ENCODE data around the gene SIAH3.

SIAH3 gene

DNA sequence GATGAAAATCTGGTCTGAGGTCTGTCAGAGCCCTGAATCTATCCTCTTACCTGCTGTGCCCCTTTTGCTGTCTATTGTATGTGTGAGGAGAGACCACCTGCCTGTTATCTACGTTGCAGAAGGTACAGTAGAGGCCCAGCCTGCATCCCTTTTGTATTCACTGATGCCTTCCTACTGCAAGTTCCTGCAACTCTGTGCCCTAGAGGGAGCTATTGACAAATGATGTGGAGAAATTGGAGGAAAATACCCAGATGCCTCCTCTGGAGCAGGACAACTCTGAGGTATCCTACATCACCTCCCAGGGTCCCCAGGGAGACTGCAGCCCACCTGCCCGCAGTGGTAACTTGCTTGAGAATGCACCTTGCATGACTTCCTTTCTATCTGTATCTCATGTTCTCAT lies 33.7 kb downstream of the SIAH3 start:
- DNase-seq = no peak

DNA sequence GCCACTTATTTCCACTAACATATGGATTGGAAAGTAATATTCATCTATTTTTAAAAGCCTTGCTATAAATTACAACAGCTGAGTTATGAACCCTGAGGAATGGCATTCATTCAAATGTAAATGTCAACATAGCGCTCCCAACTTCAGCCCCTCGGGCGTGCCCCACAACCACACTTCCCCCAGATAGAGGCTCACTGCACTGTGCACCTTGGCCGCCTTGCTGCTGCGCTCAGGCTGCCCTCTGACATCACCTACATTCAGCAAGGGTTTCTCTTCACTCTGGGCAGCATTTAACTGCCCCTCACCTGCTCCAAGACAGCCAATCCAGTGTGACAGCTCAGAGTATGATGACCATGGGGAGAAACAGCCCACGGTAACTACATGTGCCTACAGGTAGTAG lies 35.1 kb downstream of the SIAH3 start:
- DNase-seq = no peak

DNA sequence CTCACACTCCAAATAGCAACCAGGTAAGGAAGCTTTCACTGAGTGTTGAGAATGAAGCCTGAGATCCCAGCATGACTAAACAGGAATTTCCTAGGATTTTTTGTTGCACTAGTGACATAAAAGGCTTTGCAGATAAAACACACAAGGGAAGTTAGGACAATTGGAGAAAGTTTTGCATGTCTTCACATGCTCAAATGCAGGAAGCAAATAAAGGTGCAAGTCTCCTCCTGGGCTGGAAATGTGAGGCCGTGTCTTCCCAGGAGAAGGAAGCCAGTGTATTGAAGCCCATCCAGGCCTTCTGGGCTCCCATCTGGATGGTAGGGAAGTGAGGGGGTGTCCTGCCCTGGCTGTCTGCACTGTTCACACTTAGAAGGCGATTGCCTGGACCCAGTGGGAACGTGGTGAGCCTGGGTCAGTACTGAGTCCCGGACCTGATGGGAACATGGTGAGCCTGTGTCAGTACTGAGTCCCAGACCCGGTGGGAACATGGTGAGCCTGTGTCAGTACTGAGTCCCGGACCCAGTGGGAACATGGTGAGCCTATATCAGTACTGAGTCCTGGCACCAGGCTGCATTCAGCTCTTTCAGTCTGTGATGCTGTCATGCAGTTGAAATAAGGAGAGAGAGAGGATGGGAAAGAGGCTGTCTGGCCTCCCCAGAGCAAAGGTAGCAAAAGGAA lies 38.7 kb downstream of the SIAH3 start:
- no peak for DNase-seq

DNA sequence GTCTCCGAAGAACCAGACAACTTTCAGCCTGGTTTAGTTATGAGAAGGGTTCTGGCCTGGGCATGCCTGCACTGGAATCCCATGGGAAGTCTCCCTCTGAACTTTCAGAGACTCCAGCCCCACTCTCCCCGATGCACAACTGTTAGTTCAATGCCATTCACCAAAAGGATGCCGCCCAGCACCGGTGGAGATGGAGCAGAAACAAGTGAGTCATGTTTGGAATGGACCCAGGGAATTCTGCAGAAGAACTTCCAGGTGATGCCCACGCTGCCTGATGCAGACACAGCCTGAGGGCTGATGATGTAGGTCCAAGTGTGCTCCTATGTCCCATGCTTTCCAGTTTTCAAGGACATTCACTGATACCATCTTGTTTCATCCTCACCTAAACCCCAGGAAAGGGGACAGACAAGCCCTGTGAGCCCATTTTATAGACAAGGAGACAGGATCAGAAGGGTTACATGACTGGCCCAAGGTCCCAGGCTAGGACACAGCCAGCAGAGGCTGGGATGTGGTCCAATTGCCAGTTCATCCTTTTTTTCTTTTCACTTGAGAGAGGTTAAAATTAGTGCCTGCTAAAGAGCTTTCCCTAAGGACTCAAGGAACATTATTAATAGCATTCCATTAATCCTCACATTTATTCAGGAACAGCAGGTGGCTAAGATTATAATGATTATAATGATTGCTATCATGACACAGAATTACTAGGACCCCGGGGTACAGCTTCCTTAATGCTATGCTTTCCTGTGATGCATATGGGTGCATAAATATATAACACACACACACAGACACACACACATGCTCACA lies 39.5 kb downstream of the SIAH3 start:
- no peak for DNase-seq

DNA sequence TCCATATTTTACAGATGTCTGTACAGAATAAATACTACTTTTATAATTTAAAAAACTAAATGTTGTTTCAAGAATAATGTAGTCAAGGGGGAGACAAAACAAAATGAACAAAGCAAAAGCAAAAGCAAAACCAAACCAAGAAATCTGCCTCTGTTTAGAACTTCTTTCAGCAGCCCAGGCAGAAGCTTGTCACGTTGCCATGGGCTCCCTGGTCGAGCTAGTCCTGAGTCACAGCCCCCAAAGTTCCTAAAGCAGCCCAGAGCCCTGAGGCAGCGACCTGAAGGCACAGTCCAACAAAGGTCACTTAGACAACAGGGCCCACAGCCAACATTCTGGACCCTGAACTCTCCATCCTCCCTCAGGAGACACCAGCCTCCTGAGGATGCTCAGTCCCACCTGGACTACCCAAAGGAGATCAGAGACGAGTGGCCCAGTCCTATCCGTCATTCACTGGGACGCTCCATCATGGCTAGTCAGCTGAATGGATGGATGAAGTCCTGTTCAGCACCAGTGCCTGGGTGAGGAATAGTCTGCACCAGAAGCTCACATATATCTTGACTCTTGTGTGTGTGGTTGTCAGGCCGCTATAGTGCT lies 41.7 kb downstream of the SIAH3 start:
- DNase-seq = no peak

DNA sequence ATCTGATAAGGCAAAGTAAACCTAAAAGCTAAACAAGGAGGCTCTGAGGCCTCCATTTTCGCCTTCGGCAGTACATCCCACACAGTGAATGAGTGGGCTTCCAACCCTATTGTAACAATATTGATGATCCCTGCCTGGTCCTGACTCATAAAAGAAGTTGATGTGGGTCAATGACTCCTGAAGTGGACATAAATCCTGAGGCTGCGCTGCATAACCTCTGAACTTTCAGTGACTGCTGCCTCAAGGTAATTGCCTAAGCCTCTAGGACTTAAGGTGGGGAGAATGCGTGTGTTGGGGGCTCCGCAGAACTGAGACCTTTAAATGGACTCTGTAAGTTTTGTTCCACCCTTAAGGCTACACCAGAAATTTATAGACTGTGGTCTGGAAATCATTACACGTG lies 42.6 kb downstream of the SIAH3 start:
- DNase-seq = no peak

DNA sequence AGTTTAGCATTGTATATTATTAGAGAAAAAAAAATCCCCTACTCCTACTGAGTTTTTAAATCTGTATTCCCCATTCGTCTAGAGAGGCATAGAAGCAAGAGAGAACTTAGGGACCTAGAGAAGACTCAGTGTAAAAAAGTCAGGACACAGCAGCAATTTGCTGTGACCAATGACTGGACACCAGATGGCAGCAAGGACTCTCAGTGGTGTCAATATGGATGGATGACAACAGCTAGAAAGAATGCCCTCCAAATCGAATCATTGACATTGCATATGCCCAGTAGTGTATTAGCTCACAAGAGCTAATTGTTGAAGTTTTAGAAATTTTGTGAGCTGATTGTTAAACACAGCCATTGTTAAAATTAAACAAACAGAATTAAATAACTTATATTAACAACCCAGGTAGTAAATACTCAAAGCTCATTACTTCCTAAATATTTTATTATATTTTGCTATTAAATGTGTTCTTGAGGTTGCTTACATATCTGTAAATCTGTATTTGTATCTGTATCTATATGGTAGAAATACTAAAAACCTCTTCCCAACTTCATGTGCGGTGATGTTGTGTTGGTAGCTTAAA lies 43.9 kb downstream of the SIAH3 start:
- peak; percentile 17 for DNase-seq

DNA sequence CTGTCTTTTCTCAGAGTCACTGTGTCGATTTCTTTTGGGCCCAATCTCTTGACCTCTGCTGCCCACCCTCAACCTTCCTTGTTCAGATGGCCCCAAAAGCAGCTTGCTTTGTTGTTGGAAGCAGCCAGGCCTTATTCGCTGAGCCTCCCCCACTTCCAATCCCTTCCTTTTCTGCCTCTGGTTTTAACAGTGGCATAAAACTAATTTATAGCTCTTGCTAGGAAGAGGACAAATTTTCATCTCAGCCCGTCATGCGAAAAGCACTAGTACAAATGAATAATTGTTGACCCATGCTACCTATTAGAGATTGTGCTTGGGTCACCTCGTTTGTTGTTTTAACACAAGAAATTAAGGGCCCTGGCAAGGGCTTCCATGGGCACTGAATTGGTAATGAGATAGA lies 51.1 kb downstream of the SIAH3 start:
- DNase-seq = no peak

DNA sequence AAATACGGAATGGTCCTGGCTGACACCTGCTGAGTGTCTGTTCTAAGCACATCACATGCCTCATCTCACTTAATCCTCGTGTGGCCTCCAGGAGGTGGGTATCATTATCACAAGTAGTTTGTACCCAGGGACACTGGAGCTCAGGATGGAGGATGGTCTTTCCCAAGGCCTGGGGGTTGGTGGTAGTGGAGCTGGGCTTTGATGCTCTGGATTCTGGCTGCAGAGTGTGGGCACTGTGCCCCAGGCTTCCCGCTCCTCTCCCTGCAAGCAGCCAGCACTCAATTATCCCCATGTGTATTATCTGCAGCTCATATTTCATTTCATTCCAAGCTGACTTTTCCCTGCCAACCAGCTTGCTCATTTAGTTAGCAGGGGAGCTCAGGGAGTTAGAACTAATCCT lies 52.1 kb downstream of the SIAH3 start:
- no peak for DNase-seq

DNA sequence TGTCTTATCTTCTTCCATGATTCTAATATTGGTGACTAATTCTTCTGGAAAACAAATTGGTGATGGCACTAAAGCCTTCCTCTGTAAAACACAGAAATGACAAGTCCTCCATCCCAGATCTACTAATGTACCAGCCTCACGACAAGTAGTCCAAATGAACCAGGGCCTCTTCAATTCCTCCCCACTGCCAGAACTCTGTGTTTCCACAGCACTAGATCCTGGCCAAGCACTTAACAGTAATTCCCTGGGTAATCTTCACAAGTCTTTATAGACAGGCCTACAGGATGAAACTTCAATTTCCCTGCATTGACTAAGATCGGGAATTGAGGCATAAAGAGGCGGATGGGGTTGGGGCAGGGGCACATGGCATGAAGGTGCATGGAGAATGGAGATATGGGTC lies 52.7 kb downstream of the SIAH3 start:
- DNase-seq = no peak

DNA sequence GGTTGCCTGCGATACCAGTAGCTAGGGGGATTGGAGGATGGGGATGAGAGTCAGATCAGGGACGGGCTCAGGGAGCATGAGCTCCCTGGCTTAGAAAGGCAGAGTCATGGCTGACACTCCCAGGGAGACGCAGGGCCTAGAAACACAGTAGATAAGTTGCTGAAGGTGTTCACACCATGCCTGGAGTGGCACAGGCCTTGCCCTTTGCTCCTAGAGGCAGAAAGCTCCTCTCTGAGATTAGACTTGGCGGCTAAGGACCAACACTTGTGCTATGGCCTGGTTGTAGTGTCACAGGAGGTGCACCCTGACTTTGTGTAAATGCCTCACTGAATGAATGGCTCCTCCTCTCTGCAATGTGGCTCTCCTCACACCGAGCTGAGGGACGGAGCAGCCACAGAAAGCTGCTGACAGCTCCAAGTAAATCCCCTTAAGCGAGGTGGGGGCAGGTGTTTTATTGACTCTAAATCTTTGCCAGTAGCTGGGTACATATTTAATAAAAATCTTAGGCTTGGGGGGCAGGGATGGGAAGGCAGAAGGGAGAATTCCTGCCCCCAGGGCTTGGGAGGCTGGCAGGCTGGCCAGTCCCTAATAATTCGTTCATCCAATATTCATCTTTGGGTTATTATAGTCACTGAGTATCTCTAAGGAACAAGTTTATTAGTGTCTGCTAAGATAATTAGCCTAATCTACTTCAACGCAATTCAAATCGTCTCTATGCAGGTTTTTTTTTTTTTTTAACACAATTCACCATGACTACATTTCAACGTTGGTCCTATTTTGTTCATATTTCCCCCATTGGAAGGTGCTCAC lies 54.9 kb downstream of the SIAH3 start:
- no peak for DNase-seq

DNA sequence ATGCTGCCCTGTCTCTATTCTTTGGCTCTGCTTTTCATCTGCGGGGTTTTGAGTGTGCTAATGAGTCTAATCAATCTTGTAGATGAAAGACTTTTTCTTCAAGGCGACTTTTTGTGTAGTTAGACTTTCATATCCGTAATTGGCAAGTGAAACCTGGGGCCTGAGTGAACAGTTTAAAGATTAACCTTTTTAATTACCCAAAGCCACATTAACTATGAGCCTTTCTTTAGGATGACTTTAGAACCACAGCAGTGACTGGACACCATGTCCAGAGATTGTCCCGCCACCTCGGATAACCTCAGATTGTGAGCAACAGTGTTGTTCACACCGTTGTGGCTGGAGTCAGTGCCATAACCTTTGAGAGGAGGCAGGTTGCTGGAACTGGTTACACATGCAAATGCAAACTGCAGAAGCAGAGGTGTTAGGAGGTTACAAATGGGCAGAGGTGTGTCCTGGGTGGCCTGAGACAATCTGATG lies 58.7 kb downstream of the SIAH3 start:
- DNase-seq = no peak

DNA sequence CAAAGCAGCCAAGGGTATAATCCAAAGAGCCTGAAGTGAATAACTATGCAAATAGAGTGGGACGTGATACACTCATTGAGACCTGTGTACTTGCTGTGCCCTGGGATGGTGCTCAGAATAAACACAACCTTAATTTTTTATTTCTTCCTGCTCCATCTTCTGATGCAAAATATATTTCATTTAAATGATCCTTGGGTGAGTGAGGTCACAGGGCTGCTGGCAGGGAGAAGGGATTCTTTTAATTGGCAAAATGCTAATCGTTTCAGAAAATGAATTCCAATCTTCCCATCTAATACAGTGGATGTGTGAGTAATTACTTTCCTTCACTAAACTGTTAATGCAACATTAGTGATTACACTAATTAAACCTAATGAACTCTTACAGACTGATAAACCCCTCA lies 63.5 kb downstream of the SIAH3 start:
- no peak for DNase-seq

DNA sequence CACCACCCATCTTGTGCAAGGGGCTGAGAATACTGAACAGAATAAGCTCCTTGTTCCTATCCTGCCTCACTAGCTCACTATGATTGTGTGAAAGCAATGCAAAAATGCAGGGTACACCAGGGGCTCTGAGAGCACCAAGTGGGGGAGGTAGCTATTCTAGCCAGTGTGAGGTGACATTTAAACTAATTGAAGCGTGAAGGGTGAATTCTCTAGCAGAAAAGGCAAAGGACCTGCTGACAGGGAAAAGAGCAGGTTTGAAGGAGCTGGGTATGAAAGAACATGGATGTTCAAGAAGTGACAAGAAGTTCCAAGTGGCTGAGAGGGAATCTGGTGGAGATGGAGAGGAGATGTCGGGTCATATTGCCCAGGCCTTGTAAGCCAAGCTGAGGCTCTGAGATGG lies 64.2 kb downstream of the SIAH3 start:
- DNase-seq = no peak

DNA sequence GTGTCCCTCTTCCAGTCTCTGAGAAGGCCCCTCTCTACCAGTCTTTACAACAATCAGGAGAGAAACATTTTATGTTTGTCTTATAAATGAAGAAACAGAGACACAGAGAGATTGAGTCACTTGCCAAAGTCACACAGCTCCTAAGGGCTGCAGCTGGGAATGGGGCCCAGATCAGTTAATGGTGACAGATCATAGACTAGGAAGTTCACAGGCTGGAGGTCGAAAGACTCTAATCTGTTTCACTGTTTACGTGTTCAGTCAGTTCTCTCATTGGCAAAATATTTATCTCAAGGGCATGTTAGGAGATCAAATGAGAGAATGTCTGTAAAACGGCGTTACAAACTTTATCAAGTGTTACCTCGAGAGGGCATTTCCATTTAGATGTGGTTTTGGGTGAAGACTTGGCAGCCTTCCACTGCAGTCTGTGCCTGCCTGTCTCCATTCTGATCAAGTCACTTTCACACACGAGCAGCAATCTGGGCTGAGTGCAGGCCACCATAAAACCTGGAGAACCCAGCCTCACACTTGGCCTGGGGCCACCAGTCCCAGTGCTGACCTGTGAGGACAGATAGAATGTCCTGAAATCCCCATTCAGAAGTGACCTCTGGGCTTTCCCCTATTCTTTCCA lies 65.1 kb downstream of the SIAH3 start:
- DNase-seq = no peak

DNA sequence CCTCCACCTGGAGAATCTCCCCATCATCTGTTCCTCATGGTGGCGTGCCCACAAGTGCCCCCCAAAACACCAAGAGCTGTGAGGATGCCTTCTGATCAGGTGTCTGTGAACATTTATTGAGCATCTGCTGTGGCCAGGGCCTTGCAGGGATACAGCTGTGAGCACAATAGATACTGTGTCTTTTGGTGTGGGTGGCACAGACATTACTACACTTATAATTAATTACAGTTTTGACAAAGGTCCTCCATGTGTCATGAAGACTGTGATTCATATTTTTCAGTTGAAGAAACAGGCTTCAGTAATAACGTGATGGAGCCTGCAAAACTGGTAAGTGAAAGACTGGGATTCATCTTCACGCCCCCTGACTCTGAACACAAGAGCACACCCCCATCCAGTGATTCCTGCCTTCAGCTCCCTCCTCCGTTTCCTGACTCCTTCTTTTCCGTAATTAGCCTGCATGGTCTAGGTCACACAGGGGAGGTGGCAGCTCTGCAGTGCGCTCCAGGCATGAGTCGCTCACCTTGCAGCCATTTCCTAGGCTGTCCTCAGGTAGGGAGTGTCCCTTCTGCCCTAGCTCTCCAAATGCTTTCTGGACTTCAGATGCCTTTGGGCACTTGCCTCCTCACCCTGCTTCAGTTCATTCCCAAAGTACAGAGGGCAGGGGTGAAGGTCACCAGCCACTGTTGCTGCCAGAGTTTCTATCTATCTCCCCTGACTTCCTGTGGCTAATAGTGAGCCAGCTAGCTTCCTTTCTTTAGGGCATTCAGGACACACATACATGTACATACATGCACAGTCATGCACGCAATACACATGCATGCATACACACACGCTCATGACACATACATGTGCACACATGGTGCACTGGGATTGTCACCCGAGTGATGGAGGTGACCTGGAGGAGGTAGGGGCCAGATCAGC lies 66.5 kb downstream of the SIAH3 start:
- no peak for DNase-seq

DNA sequence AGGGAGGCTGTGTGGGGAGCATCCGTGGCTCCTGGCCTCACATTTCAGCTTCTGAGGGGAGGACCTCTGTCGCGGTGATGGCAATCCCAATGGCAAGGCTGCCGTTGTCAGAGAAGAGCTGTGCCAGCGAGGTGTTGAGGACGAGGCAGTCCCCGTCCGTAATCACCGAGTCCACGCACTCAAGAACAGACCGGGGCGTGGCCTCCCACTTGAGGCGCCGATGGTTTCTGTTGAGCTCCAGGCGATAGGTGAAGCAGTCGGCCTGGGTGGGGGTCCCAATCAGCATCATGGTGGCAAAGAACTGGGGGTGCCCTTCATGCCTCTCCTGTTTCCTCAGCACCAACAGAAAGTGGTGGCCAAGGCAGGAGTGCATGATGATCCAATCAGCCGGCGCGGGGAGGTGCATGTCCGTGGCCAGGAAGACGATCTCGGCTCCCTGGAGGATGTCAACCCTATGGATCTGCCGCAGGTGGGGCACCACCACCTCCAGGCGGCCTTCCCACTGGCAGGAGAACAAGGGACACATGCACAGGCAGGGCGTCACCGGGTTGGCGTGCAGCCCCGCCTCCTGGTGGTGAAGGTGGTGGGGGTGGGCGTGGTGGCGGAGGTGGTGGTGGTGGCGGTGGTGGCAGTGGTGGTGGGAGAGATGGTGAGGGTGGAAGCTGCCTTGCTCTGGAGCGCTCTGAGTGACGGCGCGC lies 68.1 kb downstream of the SIAH3 start:
- DNase-seq = no peak

DNA sequence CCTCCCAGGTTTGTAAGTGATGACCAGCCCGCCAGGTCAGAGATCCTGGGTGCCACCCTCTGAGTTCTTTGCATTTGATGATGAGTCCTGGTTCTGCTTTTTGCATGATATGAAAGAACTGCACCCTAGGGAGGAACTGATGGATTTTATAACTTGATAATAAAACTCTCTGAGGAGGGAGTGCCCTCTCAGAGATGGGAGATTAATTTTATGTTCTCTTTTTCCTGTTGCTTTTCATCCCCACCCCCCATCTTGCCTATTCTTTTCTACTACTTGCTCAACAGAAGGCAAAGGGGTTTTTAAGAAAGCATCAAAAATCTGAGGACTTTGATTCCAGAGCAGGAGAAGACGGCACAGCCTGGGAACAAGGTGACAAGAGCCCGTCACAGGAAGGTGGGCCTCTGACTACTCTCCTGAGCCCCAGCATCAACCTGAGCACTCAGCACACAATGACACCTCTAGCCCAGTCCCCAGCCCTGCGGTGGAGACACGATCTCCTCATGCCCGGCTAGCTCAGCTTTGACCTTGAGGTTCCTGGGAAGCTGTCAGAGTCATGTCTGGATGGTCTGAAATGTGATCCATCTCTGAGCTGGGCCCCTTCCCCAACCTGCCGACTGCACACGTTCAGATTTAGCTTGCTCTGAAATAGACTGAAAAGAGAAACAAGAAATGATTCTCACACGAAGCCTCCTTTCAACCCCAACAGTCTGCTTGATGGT lies 69.1 kb downstream of the SIAH3 start:
- DNase-seq = no peak

DNA sequence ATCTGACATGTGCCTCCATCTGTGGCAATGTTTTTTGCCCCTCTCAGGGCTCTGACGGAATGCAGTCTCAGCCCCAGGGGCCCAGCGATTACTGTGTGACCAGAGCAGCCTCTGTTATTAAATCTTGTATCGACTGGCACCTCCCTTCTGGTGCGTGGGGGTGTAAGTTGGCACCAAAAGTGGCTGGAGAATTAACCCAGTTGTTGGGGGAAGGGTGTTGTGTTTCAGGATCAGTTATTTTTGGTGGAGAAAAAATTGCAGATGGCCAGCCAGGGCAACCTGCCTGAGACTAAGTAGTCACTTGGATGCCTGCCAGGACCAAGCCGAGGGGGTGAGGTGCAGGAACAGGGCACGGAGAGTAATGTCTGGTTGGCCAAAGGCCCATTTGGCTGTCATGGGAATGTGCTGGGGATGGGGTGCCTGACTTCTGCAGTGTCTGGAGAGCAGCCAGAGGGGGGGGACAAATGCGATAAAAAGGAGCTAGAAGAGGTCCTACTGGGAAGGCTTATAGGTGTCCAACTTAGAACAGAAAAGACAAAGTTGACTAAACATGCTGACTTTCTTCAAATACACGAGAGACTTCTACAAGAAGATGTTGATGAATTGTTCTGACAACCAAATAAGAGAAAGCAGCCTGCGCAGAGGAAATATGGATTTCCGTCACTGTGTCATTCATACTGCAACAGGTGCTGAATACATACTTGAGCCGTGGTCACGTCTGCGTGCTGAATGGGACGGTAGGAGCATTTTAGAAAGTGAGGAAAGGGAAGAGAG lies 69.8 kb downstream of the SIAH3 start:
- no peak for DNase-seq
